Hepatocyte (in vitro differentiated cells): ENCODE results near the gene RBM28.
"Not testable (repeated sequence)": the region's sequence is repeated elsewhere in the genome, so short reads cannot be mapped to it uniquely, and the experiment has no call there.

Experiments used
- EZH2 ChIP-seq: fragments of 200-600 bp; sonication (generic); IDR thresholded peaks from 2 replicates; pipeline ENCODE4 v1.6.1; 2016; ENCODE audit warnings: antibody characterized with exemption, mild to moderate bottlenecking, borderline replicate concordance
- EZH2phosphoT487 ChIP-seq: fragments of 200-600 bp; sonication (generic); IDR thresholded peaks from one replicate; pipeline ENCODE4 v1.6.1; 2018; ENCODE audit warnings: antibody characterized with exemption, mild to moderate bottlenecking, low read depth, moderate library complexity; ENCODE audit not compliant: unreplicated experiment, severe bottlenecking
- TF ChIP-seq, protein P1 (sequence below): fragments of 200-600 bp; sonication (generic); IDR thresholded peaks from 2 replicates; pipeline ENCODE4 v1.5.1; 2016; ENCODE audit warnings: antibody characterized with exemption, mild to moderate bottlenecking; ENCODE audit not compliant: poor library complexity

DNA sequence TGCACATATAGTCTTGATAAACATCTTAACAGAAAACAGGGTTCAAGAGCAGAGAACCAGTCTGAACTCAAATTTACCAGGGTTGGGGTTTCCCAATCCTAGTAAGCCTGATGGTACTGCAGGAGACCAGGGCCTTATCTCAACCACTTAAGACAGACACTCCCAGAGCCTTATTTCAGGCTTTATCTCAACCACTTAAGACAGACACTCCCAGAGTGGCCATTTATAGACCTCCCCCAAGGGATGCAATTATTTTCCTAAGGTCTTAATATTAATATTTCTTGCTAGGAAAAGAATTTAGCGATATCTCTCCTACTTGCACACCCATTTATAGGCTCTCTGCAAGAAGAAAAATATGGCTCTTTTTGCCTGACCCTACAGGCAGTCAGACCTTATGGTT lies 63.3 kb downstream of the RBM28 start:
- TF ChIP-seq, protein P1, sequence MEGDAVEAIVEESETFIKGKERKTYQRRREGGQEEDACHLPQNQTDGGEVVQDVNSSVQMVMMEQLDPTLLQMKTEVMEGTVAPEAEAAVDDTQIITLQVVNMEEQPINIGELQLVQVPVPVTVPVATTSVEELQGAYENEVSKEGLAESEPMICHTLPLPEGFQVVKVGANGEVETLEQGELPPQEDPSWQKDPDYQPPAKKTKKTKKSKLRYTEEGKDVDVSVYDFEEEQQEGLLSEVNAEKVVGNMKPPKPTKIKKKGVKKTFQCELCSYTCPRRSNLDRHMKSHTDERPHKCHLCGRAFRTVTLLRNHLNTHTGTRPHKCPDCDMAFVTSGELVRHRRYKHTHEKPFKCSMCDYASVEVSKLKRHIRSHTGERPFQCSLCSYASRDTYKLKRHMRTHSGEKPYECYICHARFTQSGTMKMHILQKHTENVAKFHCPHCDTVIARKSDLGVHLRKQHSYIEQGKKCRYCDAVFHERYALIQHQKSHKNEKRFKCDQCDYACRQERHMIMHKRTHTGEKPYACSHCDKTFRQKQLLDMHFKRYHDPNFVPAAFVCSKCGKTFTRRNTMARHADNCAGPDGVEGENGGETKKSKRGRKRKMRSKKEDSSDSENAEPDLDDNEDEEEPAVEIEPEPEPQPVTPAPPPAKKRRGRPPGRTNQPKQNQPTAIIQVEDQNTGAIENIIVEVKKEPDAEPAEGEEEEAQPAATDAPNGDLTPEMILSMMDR = not testable (repeated sequence)
- not testable (repeated sequence) for TF ChIP-seq EZH2, EZH2phosphoT487
